ENCODE data around the gene CCDC68.

Gene CCDC68, protein sequence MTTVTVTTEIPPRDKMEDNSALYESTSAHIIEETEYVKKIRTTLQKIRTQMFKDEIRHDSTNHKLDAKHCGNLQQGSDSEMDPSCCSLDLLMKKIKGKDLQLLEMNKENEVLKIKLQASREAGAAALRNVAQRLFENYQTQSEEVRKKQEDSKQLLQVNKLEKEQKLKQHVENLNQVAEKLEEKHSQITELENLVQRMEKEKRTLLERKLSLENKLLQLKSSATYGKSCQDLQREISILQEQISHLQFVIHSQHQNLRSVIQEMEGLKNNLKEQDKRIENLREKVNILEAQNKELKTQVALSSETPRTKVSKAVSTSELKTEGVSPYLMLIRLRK

DNA sequence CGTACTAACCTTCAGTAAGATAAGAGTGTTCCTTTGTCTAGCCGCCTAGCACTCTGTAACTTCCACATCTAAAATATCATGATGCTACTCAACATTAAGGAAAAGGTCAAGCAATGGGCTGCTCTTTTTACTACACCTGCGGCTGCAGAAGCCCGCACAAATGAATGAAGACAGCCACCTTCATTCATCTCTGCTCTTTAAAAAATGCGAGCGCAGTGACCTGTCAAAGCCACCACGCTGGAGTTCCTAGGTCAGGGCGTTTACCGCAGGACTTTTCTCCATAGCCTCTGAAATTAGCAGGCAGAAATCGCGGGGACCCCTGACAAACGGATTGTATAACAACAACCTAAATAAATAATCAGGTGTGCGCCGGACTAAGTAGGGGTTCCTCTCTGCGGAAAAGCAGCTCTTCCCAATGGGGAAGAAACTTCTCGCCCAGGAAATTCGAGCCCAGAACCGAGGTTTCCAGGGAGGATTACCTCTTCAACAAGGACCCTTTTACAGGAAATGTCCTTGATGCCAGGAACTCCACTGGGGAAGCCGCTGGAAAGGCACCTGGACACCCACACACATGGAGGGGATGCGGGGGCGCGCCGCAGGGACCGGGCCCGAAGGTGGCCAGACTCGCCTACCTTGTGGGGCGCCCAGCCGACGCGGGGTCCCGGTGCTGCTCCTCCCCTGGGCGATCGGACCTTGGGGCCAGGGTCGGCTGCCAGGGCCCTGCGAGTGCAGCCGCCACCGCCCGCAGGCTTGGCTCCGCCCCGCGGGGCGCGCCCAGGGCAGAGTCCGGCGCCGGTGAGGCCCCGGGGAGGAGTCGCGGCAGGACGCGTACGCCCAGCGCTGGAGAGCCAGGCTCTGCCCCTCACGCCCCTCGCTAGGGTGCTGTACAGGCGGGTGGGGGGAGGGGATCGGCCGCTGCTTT is at the start of gene CCDC68:
Gene CCDC68, minus strand, starts transcription at position 758 of the 922 bp plus-strand sequence. CDS start 16,670 bp downstream, outside the sequence.
- Histone ChIP-seq H3K4me3 (ENCODE audit: low read length, poor library complexity, severe bottlenecking) (no peak within 1 kb of the TSS), H3F3A (ENCODE audit: low read depth) (no peaks in the 10 kb centered on the region), H3K9ac (ENCODE audit: low read depth, low read length, poor library complexity, severe bottlenecking) (no peak within 1 kb of the TSS), H3K9me2 (replicated peaks; ENCODE audit: low read depth, low read length) (no peaks in the 10 kb centered on the region), H3K79me2 (ENCODE audit: insufficient read depth, low read length) (no peaks in the 10 kb centered on the region), H3K4me2 (ENCODE audit: low read depth, low read length, poor library complexity, severe bottlenecking) (no peak within 1 kb of the TSS), H3K27me3 (ENCODE audit: insufficient read depth, low read length, poor library complexity, severe bottlenecking) (no peaks in the 10 kb centered on the region), H2AFZ (ENCODE audit: low read length) (no peak within 1 kb of the TSS), H3K36me3 (ENCODE audit: insufficient read depth, low read length) (no peaks in the 10 kb centered on the region), H3K4me1 (ENCODE audit: insufficient read depth, low read length, poor library complexity, severe bottlenecking) (no peaks in the 10 kb centered on the region), H3K9me3 (ENCODE audit: insufficient read depth, low read depth, low read length) (no peaks in the 10 kb centered on the region), H4K20me1 (ENCODE audit: insufficient read depth, low read length, poor library complexity, severe bottlenecking) (no peaks in the 10 kb centered on the region)
- TF ChIP-seq EZH2phosphoT487 (IDR thresholded peaks at IDR 0.05; ENCODE audit: borderline replicate concordance) = no peak
- TF ChIP-seq, protein P1, sequence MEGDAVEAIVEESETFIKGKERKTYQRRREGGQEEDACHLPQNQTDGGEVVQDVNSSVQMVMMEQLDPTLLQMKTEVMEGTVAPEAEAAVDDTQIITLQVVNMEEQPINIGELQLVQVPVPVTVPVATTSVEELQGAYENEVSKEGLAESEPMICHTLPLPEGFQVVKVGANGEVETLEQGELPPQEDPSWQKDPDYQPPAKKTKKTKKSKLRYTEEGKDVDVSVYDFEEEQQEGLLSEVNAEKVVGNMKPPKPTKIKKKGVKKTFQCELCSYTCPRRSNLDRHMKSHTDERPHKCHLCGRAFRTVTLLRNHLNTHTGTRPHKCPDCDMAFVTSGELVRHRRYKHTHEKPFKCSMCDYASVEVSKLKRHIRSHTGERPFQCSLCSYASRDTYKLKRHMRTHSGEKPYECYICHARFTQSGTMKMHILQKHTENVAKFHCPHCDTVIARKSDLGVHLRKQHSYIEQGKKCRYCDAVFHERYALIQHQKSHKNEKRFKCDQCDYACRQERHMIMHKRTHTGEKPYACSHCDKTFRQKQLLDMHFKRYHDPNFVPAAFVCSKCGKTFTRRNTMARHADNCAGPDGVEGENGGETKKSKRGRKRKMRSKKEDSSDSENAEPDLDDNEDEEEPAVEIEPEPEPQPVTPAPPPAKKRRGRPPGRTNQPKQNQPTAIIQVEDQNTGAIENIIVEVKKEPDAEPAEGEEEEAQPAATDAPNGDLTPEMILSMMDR (conservative IDR thresholded peaks at IDR 0.05; ENCODE audit: low read length) = no peak

DNA sequence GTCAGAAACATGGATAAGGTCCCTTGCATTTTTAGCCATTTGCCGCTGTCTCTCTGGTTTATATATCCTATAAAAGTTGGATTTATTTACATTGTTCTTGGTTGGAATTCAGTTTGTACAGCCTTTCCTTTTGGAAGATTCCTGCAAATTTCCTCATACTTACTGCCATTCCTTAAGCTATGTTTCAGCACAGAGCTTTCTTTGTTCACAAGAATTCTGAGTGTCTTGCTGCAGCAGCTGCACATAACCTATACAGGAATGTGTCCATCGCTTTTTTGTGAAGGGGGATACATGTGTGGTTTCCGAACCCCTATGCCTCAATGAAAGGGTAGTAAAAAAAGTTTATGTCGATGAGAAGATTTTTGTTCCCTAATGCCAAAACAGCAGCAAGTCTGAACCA is 48.3 kb upstream of the CCDC68 start:
- no peak overlapping the region for H3K4me2 ChIP-seq (ENCODE audit: low read depth, low read length, poor library complexity, severe bottlenecking)
- H3K79me2 ChIP-seq (ENCODE audit: insufficient read depth, low read length) = no peaks in the 10 kb centered on the region
- no peaks in the 10 kb centered on the region for H3K36me3 ChIP-seq (ENCODE audit: insufficient read depth, low read length)
- no peak overlapping the region for H2AFZ ChIP-seq (ENCODE audit: low read length)
- H3K9me2 ChIP-seq (replicated peaks; ENCODE audit: low read depth, low read length) = no peaks in the 10 kb centered on the region
- H3K4me1 ChIP-seq (ENCODE audit: insufficient read depth, low read length, poor library complexity, severe bottlenecking) = no peaks in the 10 kb centered on the region
- H4K20me1 ChIP-seq (ENCODE audit: insufficient read depth, low read length, poor library complexity, severe bottlenecking) = no peaks in the 10 kb centered on the region
- TF ChIP-seq EZH2phosphoT487 (IDR thresholded peaks at IDR 0.05; ENCODE audit: borderline replicate concordance) = no peak
- TF ChIP-seq, protein P1 (conservative IDR thresholded peaks at IDR 0.05; ENCODE audit: low read length) = no peak
- no peaks in the 10 kb centered on the region for H3K27me3 ChIP-seq (ENCODE audit: insufficient read depth, low read length, poor library complexity, severe bottlenecking)
- H3F3A ChIP-seq (ENCODE audit: low read depth) = no peaks in the 10 kb centered on the region
- no peaks in the 10 kb centered on the region for H3K9me3 ChIP-seq (ENCODE audit: insufficient read depth, low read depth, low read length)
- H3K9ac ChIP-seq (ENCODE audit: low read depth, low read length, poor library complexity, severe bottlenecking) = no peak overlapping the region
- H3K4me3 ChIP-seq (ENCODE audit: low read length, poor library complexity, severe bottlenecking) = no peak overlapping the region

DNA sequence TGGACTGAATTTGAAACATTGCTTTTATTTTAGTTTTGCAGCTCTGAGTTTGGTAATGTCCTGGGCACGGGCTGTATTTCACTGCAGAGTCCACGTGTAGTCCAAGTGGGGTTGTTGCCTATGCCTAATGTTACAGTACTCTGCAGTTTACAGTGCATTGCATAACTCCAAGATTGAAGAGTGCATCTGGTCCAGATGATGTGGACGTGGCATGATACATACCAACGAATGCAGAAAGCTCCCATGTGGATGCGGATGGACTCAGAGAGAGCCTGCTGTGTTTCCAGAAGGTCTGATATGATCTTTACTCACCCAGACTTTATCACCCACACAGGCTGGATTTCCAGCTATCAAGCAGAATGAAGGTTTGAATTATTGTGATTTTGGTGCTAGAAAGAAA is 44.4 kb upstream of the CCDC68 start:
- no peaks in the 10 kb centered on the region for H3K4me1 ChIP-seq (ENCODE audit: insufficient read depth, low read length, poor library complexity, severe bottlenecking)
- no peak overlapping the region for H3K4me2 ChIP-seq (ENCODE audit: low read depth, low read length, poor library complexity, severe bottlenecking)
- no peaks in the 10 kb centered on the region for H3K27me3 ChIP-seq (ENCODE audit: insufficient read depth, low read length, poor library complexity, severe bottlenecking)
- no peaks in the 10 kb centered on the region for H3K9me3 ChIP-seq (ENCODE audit: insufficient read depth, low read depth, low read length)
- no peaks in the 10 kb centered on the region for H3K79me2 ChIP-seq (ENCODE audit: insufficient read depth, low read length)
- H3K9me2 ChIP-seq (replicated peaks; ENCODE audit: low read depth, low read length) = no peaks in the 10 kb centered on the region
- H3F3A ChIP-seq (ENCODE audit: low read depth) = no peaks in the 10 kb centered on the region
- no peaks in the 10 kb centered on the region for H4K20me1 ChIP-seq (ENCODE audit: insufficient read depth, low read length, poor library complexity, severe bottlenecking)
- no peak for TF ChIP-seq EZH2phosphoT487 (IDR thresholded peaks at IDR 0.05; ENCODE audit: borderline replicate concordance)
- TF ChIP-seq, protein P1 (conservative IDR thresholded peaks at IDR 0.05; ENCODE audit: low read length) = no peak
- no peaks in the 10 kb centered on the region for H3K36me3 ChIP-seq (ENCODE audit: insufficient read depth, low read length)
- H3K4me3 ChIP-seq (ENCODE audit: low read length, poor library complexity, severe bottlenecking) = no peak overlapping the region
- no peak overlapping the region for H3K9ac ChIP-seq (ENCODE audit: low read depth, low read length, poor library complexity, severe bottlenecking)
- H2AFZ ChIP-seq (ENCODE audit: low read length) = no peak overlapping the region

All from Loucy (cell line).